OCI-LY3 (cell line): ENCODE results near the gene XAGE3.
"Not testable (repeated sequence)": the region's sequence is repeated elsewhere in the genome, so short reads cannot be mapped to it uniquely, and the experiment has no call there.

Source experiments
- EZH2phosphoT487 ChIP-seq: fragments of 200-600 bp; shearing (Covaris generic); IDR thresholded peaks from 2 replicates; pipeline ENCODE4 v1.6.1; 2018; ENCODE audit warnings: antibody characterized with exemption, mixed run types, low read depth
- TF ChIP-seq, protein P1 (sequence below): fragments of 200-600, 300-600 bp; sonication (generic); IDR thresholded peaks from 2 replicates; pipeline ENCODE4 v1.5.1; 2014; ENCODE audit warnings: antibody characterized with exemption, low read length, low read depth

DNA sequence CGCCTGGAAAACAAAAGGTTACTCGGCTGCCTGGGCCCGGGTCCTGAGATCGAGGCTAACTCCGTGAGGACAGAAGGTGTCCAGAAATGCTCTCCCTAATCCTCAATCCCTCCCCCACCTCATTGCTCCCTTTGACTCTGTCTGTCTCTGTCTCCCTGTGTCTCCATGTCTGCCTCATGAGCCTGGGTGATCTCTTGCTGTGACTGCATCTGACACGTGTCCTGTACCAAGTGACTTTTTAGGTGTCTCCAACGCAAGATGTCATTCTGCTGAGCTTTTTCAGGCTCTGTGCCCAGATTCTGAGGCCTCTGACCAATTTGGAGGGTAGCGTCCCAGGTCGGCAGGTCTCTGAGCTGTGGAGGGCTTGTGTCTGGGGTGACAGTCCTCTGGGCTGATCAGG lies 20.2 kb upstream of the XAGE3 start:
- TF ChIP-seq, protein P1, sequence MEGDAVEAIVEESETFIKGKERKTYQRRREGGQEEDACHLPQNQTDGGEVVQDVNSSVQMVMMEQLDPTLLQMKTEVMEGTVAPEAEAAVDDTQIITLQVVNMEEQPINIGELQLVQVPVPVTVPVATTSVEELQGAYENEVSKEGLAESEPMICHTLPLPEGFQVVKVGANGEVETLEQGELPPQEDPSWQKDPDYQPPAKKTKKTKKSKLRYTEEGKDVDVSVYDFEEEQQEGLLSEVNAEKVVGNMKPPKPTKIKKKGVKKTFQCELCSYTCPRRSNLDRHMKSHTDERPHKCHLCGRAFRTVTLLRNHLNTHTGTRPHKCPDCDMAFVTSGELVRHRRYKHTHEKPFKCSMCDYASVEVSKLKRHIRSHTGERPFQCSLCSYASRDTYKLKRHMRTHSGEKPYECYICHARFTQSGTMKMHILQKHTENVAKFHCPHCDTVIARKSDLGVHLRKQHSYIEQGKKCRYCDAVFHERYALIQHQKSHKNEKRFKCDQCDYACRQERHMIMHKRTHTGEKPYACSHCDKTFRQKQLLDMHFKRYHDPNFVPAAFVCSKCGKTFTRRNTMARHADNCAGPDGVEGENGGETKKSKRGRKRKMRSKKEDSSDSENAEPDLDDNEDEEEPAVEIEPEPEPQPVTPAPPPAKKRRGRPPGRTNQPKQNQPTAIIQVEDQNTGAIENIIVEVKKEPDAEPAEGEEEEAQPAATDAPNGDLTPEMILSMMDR = not testable (repeated sequence)
- not testable (repeated sequence) for TF ChIP-seq EZH2phosphoT487
